HepG2 (cell line): ENCODE measurements around the gene HLCS. TPM values are rescaled to one million over a fixed set of nuclear protein-coding genes. Genes with fewer than 3 reads are reported as not detected.
A peak's percentile ranks its signal among the peaks of the same experiment; 100 is the strongest.

ENCODE experiments used
- AHDC1 ChIP-seq: sonication (generic); formaldehyde crosslinking; IDR thresholded peaks from 2 replicates; pipeline ENCODE4 v1.5.1; 2020; ENCODE audit warnings: mild to moderate bottlenecking, missing genetic modification reagents, borderline replicate concordance
- AKNA ChIP-seq: sonication (generic); formaldehyde crosslinking; IDR thresholded peaks from 2 replicates; pipeline ENCODE4 v1.4.0; 2020; ENCODE audit warnings: missing genetic modification reagents, borderline replicate concordance
- ATRX ChIP-seq: sonication (generic); formaldehyde crosslinking; IDR thresholded peaks from 2 replicates; pipeline ENCODE4 v1.4.0; 2020; ENCODE audit warnings: missing genetic modification reagents, borderline replicate concordance
- ELF3 ChIP-seq: IDR thresholded peaks from 2 replicates; pipeline ENCODE4 v1.6.1; 2016; ENCODE audit warnings: missing genetic modification reagents, missing compliant biosample characterization
- ETV5 ChIP-seq: IDR thresholded peaks from 2 replicates; pipeline ENCODE4 v1.6.1; 2018; ENCODE audit warnings: missing biosample characterization, missing genetic modification reagents, inconsistent platforms, borderline replicate concordance
- HMGXB3 ChIP-seq: sonication (generic); formaldehyde crosslinking; IDR thresholded peaks from 2 replicates; pipeline ENCODE4 v1.4.0; 2020; ENCODE audit warnings: missing genetic modification reagents, borderline replicate concordance
- MAFK ChIP-seq, 2 experiments: IDR thresholded peaks in 1 of 2; conservative IDR thresholded peaks in 1 of 2; 2 replicates each; pipeline ENCODE4 v1.6.1; 2011; ENCODE audit warnings: improper control_type of control experiment in 2 of 2, low read length in 2 of 2
- MTA1 ChIP-seq: sonication (generic); formaldehyde crosslinking; IDR thresholded peaks from 2 replicates; pipeline ENCODE4 v1.4.0; 2020; ENCODE audit warnings: missing genetic modification reagents, mild to moderate bottlenecking, borderline replicate concordance
- NKX3-1 ChIP-seq: sonication (generic); formaldehyde crosslinking; IDR thresholded peaks from 2 replicates; pipeline ENCODE4 v1.5.0; 2020; ENCODE audit warnings: missing genetic modification reagents
- RBM39 ChIP-seq: fragments of 200-400 bp; formaldehyde crosslinking; IDR thresholded peaks from one replicate; pipeline ENCODE4 v1.6.1; 2018; ENCODE audit warnings: antibody characterized with exemption, mild to moderate bottlenecking, low read depth, low read length; ENCODE audit not compliant: poor library complexity, severe bottlenecking
- RFXANK ChIP-seq: IDR thresholded peaks from 2 replicates; pipeline ENCODE4 v1.6.1; 2016
- SMAD3 ChIP-seq: sonication (generic); formaldehyde crosslinking; IDR thresholded peaks from 2 replicates; pipeline ENCODE4 v1.4.0; 2020; ENCODE audit warnings: missing genetic modification reagents
- polyA plus RNA-seq, 8 experiments: library from polyadenylated mRNA; depleted of rRNA in 3 of 8; stranded (reverse) in 7 of 8; unstranded in 1 of 8; fragments of >200 nt; fragmentation: Illumina TruSeq in 4 of 8; extraction: Trizol in 4 of 8; gene quantifications; 2 replicates each; pipeline versions ENCODE4 v1.2.1 to v1.2.3, GENCODE V29; 2011 to 2016; ENCODE audit warnings: low read depth in 4 of 8, missing spikeins in 1 of 8, mixed read lengths in 1 of 8; ENCODE audit not compliant: insufficient read depth in 1 of 8
- total RNA-seq, 5 experiments: library from RNA; depleted of rRNA; stranded (reverse); fragments of >200 nt; fragmentation: Illumina TruSeq; extraction: Trizol; gene quantifications; 2 replicates each; pipeline ENCODE4 v1.2.3, GENCODE V29; 2016; ENCODE audit warnings: low read depth in 1 of 5

The HLCS gene
- total and polyA plus RNA-seq, 2 of the 13 experiments (the other 11 are each of a cell fraction or from before 2014, with no cell fraction given): 7.9 to 12.3 TPM

- TF ChIP-seq AHDC1 (CRISPR knock-in tag): peak; percentile 53; the same call in 1 of the 2 replicates
- no peak for TF ChIP-seq NKX3-1 (CRISPR knock-in tag)
- TF ChIP-seq RBM39: no peak
- TF ChIP-seq ETV5 (CRISPR knock-in tag): peak; percentile 40; the same call in 1 of the 2 replicates
- no peak for TF ChIP-seq SMAD3 (CRISPR knock-in tag)
- TF ChIP-seq HMGXB3 (CRISPR knock-in tag): no peak
- TF ChIP-seq MAFK (conservative IDR thresholded peaks at IDR 0.05 in 1 of 2, IDR thresholded peaks at IDR 0.05 in 1 of 2; ENCODE audit: low read length in 2 of 2): no peak
- no peak for TF ChIP-seq RFXANK
- no peak for TF ChIP-seq MTA1 (CRISPR knock-in tag)
- TF ChIP-seq ELF3 (CRISPR knock-in tag): 0 out of 2 replicates have a peak, but pooled peaks have one; percentile 40
- no peak for TF ChIP-seq AKNA (CRISPR knock-in tag)
- no peak for TF ChIP-seq ATRX
Measured at GRCh38 chr21:36987845-36988244, 21.4 kb upstream of the HLCS start (continued).
